DMS79 (cell line): ENCODE results near the gene SLC9A1.

Source experiments
- DNase-seq: peaks from one replicate; lab custom pipeline; 2025; lab: John Stamatoyannopoulos, UW

Gene SLC9A1

GRCh38 chr1:27102707-27103468 is 52.0 kb downstream of the SLC9A1 start:
- peak; percentile 18 for DNase-seq

GRCh38 chr1:27102134-27102706 is 52.7 kb downstream of the SLC9A1 start:
- DNase-seq: no peak

- DNase-seq: no peak
Measured at GRCh38 chr1:27101696-27102095, 53.2 kb downstream of the SLC9A1 start.

- no peak for DNase-seq
Measured at GRCh38 chr1:27101054-27101491, 53.9 kb downstream of the SLC9A1 start.

- no peak for DNase-seq
Measured at GRCh38 chr1:27100335-27101053, 54.4 kb downstream of the SLC9A1 start.

- peak; percentile 69 for DNase-seq
Measured at GRCh38 chr1:27099587-27100334, 55.2 kb downstream of the SLC9A1 start.

- peak; percentile 71 for DNase-seq
Measured at GRCh38 chr1:27099135-27099586, 55.8 kb downstream of the SLC9A1 start.

- peak; percentile 44 for DNase-seq
Measured at GRCh38 chr1:27098431-27099134, 56.3 kb downstream of the SLC9A1 start.

GRCh38 chr1:27097484-27097917 is 57.4 kb downstream of the SLC9A1 start:
- DNase-seq: peak; percentile 43

- DNase-seq: no peak
Measured at GRCh38 chr1:27095576-27095975, 59.3 kb downstream of the SLC9A1 start.

GRCh38 chr1:27092888-27093287 is 62.0 kb downstream of the SLC9A1 start:
- no peak for DNase-seq

GRCh38 chr1:27090911-27091310 is 64.0 kb downstream of the SLC9A1 start:
- no peak for DNase-seq

GRCh38 chr1:27087371-27088220 is 67.3 kb downstream of the SLC9A1 start:
- DNase-seq: no peak

GRCh38 chr1:27086628-27087027 is 68.3 kb downstream of the SLC9A1 start:
- no peak for DNase-seq

- DNase-seq: no peak
Measured at GRCh38 chr1:27086026-27086425, 68.9 kb downstream of the SLC9A1 start.

GRCh38 chr1:27084107-27084506 is 70.8 kb downstream of the SLC9A1 start:
- DNase-seq: no peak

- DNase-seq: no peak
Measured at GRCh38 chr1:27077968-27078367, 77.0 kb downstream of the SLC9A1 start.

- no peak for DNase-seq
Measured at GRCh38 chr1:27076803-27077202, 78.1 kb downstream of the SLC9A1 start.

- DNase-seq: no peak
Measured at GRCh38 chr1:27074175-27074780, 80.6 kb downstream of the SLC9A1 start.

GRCh38 chr1:27071049-27071416 is 83.9 kb downstream of the SLC9A1 start:
- no peak for DNase-seq
